ENCODE data around the gene ACOT13. TPM values are rescaled to one million over a fixed set of nuclear protein-coding genes. Genes with fewer than 3 reads are reported as not detected.
"Not testable (repeated sequence)": the region's sequence is repeated elsewhere in the genome, so short reads cannot be mapped to it uniquely, and the experiment has no call there.

The ACOT13 gene
- total and polyA plus RNA-seq, 2 of the 8 experiments (the other 6 are each of a cell fraction or from before 2014, with no cell fraction given) = 27.6 to 40.6 TPM

DNA sequence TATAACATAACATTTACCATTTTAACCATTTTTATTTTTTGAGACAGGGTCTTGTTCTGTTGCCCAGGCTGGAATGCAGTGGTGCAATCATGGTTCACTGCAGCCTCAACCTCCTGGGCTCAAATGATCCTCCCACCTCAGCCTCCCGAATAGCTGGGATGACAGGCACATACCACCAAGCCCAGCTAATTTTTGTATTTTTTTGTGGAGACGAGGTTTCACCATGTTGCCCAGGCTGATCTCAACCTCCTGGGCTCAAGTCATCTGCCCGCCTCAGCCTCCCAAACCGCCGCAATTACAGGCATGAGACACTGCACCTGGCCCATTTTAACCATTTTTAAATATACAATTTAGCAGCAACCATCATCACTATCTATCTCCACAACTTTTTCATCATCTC, 26.2 kb upstream of the ACOT13 start:
- H3K79me2 ChIP-seq (ENCODE audit: control insufficient read depth in 1 of 2, insufficient read depth in 2 of 2, low read length in 2 of 2); H2AFZ ChIP-seq (ENCODE audit: low read length); H2AK5ac ChIP-seq (ENCODE audit: low read depth, low read length); H4K91ac ChIP-seq (replicated peaks; ENCODE audit: insufficient read length, low read length); H2BK12ac ChIP-seq (ENCODE audit: low read depth, low read length); H4K20me1 ChIP-seq (replicated peaks in 1 of 2; ENCODE audit: control insufficient read depth in 1 of 2, insufficient read depth in 2 of 2, low read length in 2 of 2); H3K4me2 ChIP-seq (ENCODE audit: insufficient read depth in 1 of 2, low read depth in 2 of 2, low read length in 2 of 2); H3K18ac ChIP-seq (ENCODE audit: extremely low read depth, low read length); H3K36me3 ChIP-seq (ENCODE audit: control insufficient read depth in 2 of 4, insufficient read depth in 4 of 4, low read length in 3 of 4); FAIRE-seq; H2BK15ac ChIP-seq (ENCODE audit: low read length); H3K23ac ChIP-seq (ENCODE audit: insufficient read length); H2BK20ac ChIP-seq (ENCODE audit: low read length); H3K27ac ChIP-seq (ENCODE audit: low read depth, low read length); H3K4me1 ChIP-seq (replicated peaks in 1 of 4; ENCODE audit: control insufficient read depth in 3 of 4, insufficient read depth in 4 of 4, low read length in 3 of 4); H3K4ac ChIP-seq (replicated peaks; ENCODE audit: insufficient read length, low read depth, low read length); DNase-seq (ENCODE audit: low read depth in 1 of 2, low spot score in 2 of 2); H3K56ac ChIP-seq (replicated peaks; ENCODE audit: insufficient read length, low read depth, low read length); H3K14ac ChIP-seq (ENCODE audit: insufficient read length); CTCF ChIA-PET (ENCODE audit: partially characterized antibody); H2BK5ac ChIP-seq (ENCODE audit: low read depth, low read length); H3K4me3 ChIP-seq (ENCODE audit: extremely low read depth in 1 of 4, insufficient read depth in 2 of 4, low read depth in 3 of 4, low read length in 4 of 4); H3K23me2 ChIP-seq (ENCODE audit: low read depth, low read length); H3K79me1 ChIP-seq (ENCODE audit: low read depth, low read length); H2BK120ac ChIP-seq (replicated peaks; ENCODE audit: low read depth, low read length); H3K9ac ChIP-seq (replicated peaks in 1 of 4; ENCODE audit: extremely low read depth in 1 of 4, low read depth in 3 of 4, low read length in 3 of 4); H3K9me3 ChIP-seq (ENCODE audit: insufficient read depth in 2 of 2, low read depth in 1 of 2, low read length in 1 of 2); H4K5ac ChIP-seq (ENCODE audit: insufficient read length, low read depth, low read length); H4K8ac ChIP-seq (ENCODE audit: extremely low read depth, insufficient read depth, low read length); H3K27me3 ChIP-seq (replicated peaks in 1 of 4; ENCODE audit: control insufficient read depth in 3 of 4, extremely low read depth in 1 of 4, insufficient read depth in 3 of 4, low read length in 3 of 4): not testable (repeated sequence)
- POLR2A ChIA-PET (ENCODE audit: partially characterized antibody) = interaction anchor here (1.1 to 2.3 kb wide), 3 partner anchors 12 to 62 kb away, joined by 3 to 5 read pairs (median 3); no protein-coding TSS in a partner anchor
- WGBS, 2 experiments (ENCODE audit: extremely low coverage in 1 of 2, insufficient coverage in 1 of 2, insufficient read length in 1 of 2, insufficient replicate concordance in 2 of 2, low coverage in 1 of 2, low lambda C conversion rate in 2 of 2, missing lambda C conversion rate in 1 of 2) = 88% methylated on average over 5 of the region's 5 CpGs; no CpG with 5 or more reads in 1 of the 2 experiments
